GM12873 (cell line): ENCODE results near the gene NAA20.
A peak's percentile ranks its signal among the peaks of the same experiment; 100 is the strongest.

Experiments
- TF ChIP-seq, protein P1 (sequence below): IDR thresholded peaks from 2 replicates; pipeline ENCODE4 v1.5.1; 2012; ENCODE audit warnings: low read depth, mild to moderate bottlenecking, moderate library complexity, low read length, control low read depth; ENCODE audit not compliant: insufficient read depth; ENCODE audit errors: missing control alignments

Gene NAA20

DNA sequence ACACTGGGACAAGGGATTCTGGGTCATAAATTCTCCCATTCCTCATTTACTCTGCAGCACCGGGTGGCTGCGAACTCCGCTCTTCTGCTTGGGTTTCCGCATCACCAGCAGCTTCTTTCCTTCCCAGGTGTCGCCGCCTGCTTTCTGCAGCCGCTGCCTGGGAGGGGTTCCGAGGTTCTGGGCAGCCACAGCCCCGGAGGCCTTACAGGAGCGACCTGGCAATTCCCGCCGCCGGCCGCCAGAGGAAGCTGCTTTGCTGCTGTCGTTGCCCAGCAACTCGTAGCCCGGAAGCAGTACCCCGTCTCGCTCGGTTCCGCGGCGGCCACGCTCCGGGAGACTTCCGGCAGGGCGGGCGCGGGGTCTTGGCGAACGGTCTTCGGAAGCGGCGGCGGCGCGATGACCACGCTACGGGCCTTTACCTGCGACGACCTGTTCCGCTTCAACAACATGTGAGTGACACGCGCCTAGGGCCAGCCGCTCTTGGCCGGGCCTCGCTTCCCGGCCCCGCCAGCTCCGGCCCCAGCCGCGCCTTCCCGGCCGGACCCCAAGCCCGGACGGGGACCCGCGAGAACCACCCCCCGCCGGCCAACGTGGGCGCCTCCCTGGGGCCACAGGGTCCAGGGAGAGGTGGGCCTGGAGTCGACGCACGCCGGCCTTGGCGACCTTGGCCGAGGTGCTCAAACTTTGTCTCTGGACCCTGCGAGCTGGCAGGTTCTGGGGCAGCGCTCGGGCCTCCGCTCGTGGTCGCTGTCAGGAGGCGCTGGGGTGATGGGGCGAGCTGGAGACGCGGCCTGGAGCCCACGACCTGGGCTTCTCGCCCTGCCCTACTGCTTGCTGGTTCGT, at the start of gene NAA20:
NAA20 (plus strand) TSS at position 362 of the 843 bp plus-strand sequence; CDS start at position 397, 35 bp downstream.
- TF ChIP-seq, protein P1, sequence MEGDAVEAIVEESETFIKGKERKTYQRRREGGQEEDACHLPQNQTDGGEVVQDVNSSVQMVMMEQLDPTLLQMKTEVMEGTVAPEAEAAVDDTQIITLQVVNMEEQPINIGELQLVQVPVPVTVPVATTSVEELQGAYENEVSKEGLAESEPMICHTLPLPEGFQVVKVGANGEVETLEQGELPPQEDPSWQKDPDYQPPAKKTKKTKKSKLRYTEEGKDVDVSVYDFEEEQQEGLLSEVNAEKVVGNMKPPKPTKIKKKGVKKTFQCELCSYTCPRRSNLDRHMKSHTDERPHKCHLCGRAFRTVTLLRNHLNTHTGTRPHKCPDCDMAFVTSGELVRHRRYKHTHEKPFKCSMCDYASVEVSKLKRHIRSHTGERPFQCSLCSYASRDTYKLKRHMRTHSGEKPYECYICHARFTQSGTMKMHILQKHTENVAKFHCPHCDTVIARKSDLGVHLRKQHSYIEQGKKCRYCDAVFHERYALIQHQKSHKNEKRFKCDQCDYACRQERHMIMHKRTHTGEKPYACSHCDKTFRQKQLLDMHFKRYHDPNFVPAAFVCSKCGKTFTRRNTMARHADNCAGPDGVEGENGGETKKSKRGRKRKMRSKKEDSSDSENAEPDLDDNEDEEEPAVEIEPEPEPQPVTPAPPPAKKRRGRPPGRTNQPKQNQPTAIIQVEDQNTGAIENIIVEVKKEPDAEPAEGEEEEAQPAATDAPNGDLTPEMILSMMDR = peak; percentile 74

DNA sequence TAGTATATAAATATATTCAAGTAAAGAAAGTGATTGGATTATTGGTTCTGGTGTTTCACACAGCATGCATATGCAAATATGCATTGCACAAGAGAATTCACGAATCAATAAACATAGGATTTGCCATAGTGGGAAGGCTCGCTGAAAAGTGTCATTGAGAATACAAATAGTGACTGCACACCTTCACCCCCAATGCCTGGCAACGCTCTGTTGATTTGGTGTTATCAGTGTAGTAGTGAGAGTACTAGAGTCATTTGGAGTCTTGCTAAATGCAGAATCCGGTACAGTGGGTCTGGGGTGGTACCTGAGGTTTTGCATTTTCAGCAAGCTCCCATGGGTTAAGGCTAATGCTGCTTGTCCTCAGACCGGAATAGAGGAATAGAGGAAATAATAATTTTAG, 49.7 kb upstream of the NAA20 start:
- TF ChIP-seq, protein P1 = no peak

- TF ChIP-seq, protein P1 = no peak
Observed at GRCh38 chr20:19968028-19968427, 49.1 kb upstream of the NAA20 start.

- TF ChIP-seq, protein P1 = no peak
Observed at GRCh38 chr20:19968466-19969073, 48.6 kb upstream of the NAA20 start.

GRCh38 chr20:19969106-19969505, 48.1 kb upstream of the NAA20 start:
- TF ChIP-seq, protein P1 = no peak

GRCh38 chr20:19969507-19970255, 47.5 kb upstream of the NAA20 start:
- TF ChIP-seq, protein P1 = no peak

DNA sequence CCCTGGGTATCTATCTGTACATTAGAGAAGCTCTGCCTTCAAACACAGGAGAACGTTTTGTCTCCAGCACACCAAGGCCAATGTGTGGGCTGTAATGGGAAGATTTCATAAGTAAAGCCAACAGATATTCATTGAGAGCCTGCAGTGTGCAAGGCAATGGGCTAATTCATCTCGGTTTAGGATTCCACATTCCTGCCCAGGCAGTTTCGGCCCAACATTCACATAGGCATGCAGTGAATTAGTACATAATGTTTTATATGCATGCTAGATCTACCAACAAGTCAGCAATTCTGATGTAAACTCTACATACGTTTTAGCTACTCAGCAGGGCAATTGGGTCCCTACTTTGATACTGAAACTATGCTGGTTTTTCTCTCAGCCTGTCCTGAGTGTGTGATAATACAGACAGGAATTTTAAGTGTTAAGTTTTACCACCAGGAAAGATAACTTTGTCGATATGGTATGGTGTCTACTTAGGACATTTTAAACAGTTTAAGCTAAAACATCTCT, 46.9 kb upstream of the NAA20 start:
- TF ChIP-seq, protein P1 = no peak
